GM12892 (cell line): ENCODE results near the gene GALNT14.

Source experiments
- POLR2A ChIP-seq: IDR thresholded peaks from 2 replicates; pipeline ENCODE4 v1.6.1; 2011; ENCODE audit warnings: low read depth, low read length, control low read depth
- POLR2AphosphoS5 ChIP-seq: IDR thresholded peaks from 2 replicates; pipeline ENCODE4 v1.6.1; 2011; ENCODE audit warnings: low read depth, low read length, control low read depth

DNA sequence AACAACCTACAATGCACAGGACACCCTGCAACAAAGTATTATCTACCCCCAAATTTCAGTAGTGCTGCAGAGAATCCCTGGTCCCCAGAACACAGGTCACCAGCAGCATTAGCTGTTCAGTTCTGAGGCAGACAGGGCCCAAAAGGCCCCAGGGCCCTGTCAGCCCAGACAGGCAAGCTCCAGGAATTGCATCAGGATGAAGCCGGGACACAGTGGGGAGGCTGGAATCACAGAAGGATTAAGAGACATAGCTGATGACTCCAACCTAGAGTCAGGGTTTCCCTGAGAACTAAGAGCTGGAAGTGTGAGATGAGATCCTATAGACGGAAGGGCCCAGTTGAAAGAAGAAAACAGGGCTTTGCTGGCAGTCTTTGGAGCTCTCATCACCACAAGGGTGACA, 148.1 kb downstream of the GALNT14 start:
- TF ChIP-seq POLR2AphosphoS5 = no peak
- no peak for TF ChIP-seq POLR2A
